Lower lobe of right lung (tissue), 2 donors: ENCODE data around the gene SEPTIN10. TPM values are rescaled to one million over a fixed set of nuclear protein-coding genes. Genes with fewer than 3 reads are reported as not detected.

Source experiments
- ATAC-seq, 2 donors: fragments of 200-7000 bp; cut with Tn5 transposase; one replicate each; pipeline ENCODE4 v1.9.1; 2020 to 2022; ENCODE audit warnings: mild to moderate bottlenecking in 2 of 2, moderate library complexity in 2 of 2
- DNase-seq: peaks from one replicate; pipeline ENCODE4 v3.0.0-alpha.2; 2020
- H3K27ac ChIP-seq: fragments of 200-600 bp; one replicate; pipeline ENCODE4 v1.8.0; 2022
- H3K27me3 ChIP-seq: fragments of 200-600 bp; one replicate; pipeline ENCODE4 v1.8.0; 2022; ENCODE audit warnings: low read depth
- H3K36me3 ChIP-seq: fragments of 200-600 bp; one replicate; pipeline ENCODE4 v1.8.0; 2022; ENCODE audit warnings: mild to moderate bottlenecking
- H3K4me1 ChIP-seq: fragments of 200-600 bp; one replicate; pipeline ENCODE4 v1.8.0; 2022
- H3K4me3 ChIP-seq: fragments of 200-600 bp; one replicate; pipeline ENCODE4 v1.8.0; 2022; ENCODE audit warnings: mild to moderate bottlenecking
- H3K9me3 ChIP-seq: fragments of 200-600 bp; one replicate; pipeline ENCODE4 v1.8.0; 2022
- intact Hi-C: fragments of 100-400 bp; cut with DNase I; formaldehyde crosslinking; loops from one replicate; pipeline ENCODE4 v1.11.0; 2022
- total RNA-seq: library from RNA; stranded (reverse); fragmentation: NEBNext Ultra II Directional; extraction: Animal tissue kit (Norgen Biotek cat#: 25700); gene quantifications from one replicate; pipeline ENCODE4 v1.2.1, GENCODE V29; 2021
- TF ChIP-seq, protein P1 (sequence below): fragments of 200-600 bp; IDR thresholded peaks from one replicate; pipeline ENCODE4 v1.8.0; 2022; ENCODE audit warnings: antibody characterized with exemption, mild to moderate bottlenecking
- donor health status: DM: no; HTN: yes; CAD: no; lungs with severe emphysema.

The SEPTIN10 gene
- total RNA-seq, 1 donor from 2014 or later = 86.9 TPM

DNA sequence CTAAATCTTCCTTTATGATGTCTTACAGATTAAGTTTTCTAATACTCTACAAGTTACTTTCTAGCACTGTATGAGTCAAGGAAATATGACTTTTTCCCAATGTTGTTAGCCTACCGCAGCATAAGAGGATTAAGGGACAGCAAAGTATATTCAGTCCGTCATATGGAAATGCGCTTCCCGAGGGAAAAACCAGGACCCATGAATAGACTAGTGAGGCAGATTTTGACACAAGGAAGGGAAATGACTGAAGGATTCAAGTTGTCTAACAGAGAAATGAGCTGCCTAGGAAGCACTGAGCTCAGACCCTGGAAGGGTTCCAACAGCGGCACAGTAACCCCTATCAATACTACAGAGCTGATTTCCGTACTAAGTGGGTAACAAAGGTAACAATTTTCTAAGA is 12.0 kb downstream of the SEPTIN10 start:
- TF ChIP-seq, protein P1, sequence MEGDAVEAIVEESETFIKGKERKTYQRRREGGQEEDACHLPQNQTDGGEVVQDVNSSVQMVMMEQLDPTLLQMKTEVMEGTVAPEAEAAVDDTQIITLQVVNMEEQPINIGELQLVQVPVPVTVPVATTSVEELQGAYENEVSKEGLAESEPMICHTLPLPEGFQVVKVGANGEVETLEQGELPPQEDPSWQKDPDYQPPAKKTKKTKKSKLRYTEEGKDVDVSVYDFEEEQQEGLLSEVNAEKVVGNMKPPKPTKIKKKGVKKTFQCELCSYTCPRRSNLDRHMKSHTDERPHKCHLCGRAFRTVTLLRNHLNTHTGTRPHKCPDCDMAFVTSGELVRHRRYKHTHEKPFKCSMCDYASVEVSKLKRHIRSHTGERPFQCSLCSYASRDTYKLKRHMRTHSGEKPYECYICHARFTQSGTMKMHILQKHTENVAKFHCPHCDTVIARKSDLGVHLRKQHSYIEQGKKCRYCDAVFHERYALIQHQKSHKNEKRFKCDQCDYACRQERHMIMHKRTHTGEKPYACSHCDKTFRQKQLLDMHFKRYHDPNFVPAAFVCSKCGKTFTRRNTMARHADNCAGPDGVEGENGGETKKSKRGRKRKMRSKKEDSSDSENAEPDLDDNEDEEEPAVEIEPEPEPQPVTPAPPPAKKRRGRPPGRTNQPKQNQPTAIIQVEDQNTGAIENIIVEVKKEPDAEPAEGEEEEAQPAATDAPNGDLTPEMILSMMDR = no peak
- intact Hi-C loops = no loop called here
- no peak for ATAC-seq

DNA sequence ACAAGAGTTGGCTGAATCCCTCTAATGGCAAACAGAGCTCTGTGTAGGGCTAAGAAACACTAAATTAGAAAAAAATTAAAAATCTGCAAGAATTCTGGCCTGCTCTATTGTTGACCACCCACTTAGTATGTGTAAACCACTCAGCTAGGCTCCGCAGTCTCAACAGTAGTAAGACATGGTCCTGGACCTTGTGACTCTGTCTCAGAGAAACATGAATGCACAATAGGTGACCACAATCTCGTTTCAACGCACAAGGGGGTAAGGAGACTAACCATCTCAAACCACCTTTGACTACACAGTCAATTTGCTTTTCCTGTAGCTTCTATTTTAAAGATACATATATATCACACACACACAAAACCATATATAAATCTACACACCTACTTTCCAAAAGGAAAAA is 16.5 kb downstream of the SEPTIN10 start:
- Histone ChIP-seq H3K4me3 (no peak overlapping the region), H3K9me3 (no peaks in the 10 kb centered on the region), H3K36me3 (peaks cover 11% of the 10 kb centered on the region), H3K27me3 (no peaks in the 10 kb centered on the region), H3K4me1 (no peaks in the 10 kb centered on the region), H3K27ac (no peak overlapping the region)
- TF ChIP-seq, protein P1 = no peak
- no peak for ATAC-seq
- no peak for DNase-seq
- intact Hi-C loops = no loop called here

More for the DNA sequence above, 12.0 kb downstream of the SEPTIN10 start:
- Histone ChIP-seq H3K27ac (no peak overlapping the region), H3K27me3 (no peaks in the 10 kb centered on the region), H3K36me3 (no peaks in the 10 kb centered on the region), H3K4me3 (no peak overlapping the region), H3K9me3 (no peaks in the 10 kb centered on the region), H3K4me1 (peaks cover 7% of the 10 kb centered on the region)
- DNase-seq = no peak

DNA sequence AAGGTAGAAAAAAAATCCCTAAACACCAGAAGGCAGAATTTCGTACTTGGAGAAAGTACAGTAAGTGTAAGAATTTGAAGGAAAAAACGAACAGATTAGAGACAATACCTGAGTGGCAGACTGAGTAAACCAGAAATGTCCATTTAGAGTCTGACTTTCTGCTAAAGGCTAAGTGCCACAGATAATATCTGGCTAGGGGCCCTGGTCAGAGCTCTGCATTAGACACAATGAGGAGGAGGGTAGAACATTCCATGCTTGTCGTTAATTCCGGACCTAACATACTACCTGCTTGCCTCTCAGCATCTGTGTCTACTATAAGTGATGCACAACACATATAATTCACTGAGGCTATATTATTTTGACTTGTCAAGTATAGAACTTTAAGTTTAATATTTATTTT is 18.1 kb downstream of the SEPTIN10 start:
- ATAC-seq (no peak), DNase-seq (no peak)
- no peak overlapping the region for H3K27ac ChIP-seq
- H3K27me3 ChIP-seq = no peaks in the 10 kb centered on the region
- H3K9me3 ChIP-seq = no peaks in the 10 kb centered on the region
- peaks cover 16% of the 10 kb centered on the region for H3K36me3 ChIP-seq
- no peak overlapping the region for H3K4me3 ChIP-seq
- TF ChIP-seq, protein P1 = no peak
- intact Hi-C loops = no loop called here
- H3K4me1 ChIP-seq = peaks cover 5% of the 10 kb centered on the region

DNA sequence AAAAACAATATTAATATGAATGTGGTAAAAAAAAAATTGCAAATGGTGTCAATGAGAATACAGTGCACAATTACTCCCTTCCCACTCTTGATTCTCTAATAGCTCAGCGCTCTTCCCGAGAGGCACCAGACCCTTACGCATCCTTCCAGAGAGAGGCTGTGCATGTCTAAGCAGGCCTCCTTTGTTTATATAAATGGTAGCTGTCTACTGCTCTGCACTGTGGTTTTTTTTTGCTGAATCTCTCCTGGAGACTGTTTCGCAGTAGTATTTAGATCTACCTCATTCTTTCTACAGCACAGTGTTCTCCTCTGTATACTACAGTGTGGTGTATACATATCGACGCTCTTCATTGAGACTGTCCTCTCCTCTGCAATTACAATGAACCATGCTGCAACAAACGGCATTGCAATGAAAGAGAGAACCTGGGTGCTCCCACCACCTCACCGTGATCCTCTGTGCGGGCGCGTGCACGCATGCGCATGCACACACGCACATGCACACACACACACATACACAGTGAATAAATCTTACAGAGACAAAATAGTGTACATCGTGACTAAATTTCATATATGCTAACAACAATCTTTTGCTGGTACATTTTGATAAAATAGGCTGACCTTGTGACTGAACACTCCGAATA is 19.4 kb downstream of the SEPTIN10 start:
- peaks cover 5% of the 10 kb centered on the region for H3K4me1 ChIP-seq
- ATAC-seq (no peak), DNase-seq (no peak)
- intact Hi-C loops = no loop called here
- no peak overlapping the region for H3K4me3 ChIP-seq
- H3K36me3 ChIP-seq = peaks cover 16% of the 10 kb centered on the region
- H3K27me3 ChIP-seq = no peaks in the 10 kb centered on the region
- no peaks in the 10 kb centered on the region for H3K9me3 ChIP-seq
- H3K27ac ChIP-seq = no peak overlapping the region
- TF ChIP-seq, protein P1 = no peak

DNA sequence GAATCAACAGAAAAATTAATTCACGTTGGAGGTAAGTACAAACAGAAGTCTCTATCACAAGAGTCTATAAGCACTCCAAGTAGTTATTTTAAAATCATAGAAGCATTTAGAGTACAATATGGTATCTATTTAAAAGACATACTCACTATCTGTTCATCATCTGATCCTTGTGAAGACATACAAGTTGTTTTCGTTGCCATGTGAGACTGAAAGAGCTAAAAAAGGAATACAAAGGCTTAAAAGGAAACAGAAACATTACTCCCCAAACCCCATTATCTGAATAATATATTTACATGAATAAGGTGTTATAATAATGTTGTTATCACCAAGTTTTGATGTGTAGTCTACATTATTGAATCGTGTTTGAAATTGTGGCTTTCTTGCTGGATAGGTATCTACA is 20.9 kb downstream of the SEPTIN10 start:
- Histone ChIP-seq H3K4me3 (no peak overlapping the region), H3K27me3 (no peaks in the 10 kb centered on the region), H3K27ac (no peak overlapping the region), H3K9me3 (no peaks in the 10 kb centered on the region), H3K36me3 (peaks cover 16% of the 10 kb centered on the region), H3K4me1 (peaks cover 5% of the 10 kb centered on the region)
- intact Hi-C loops = no loop called here
- DNase-seq = no peak
- TF ChIP-seq, protein P1 = no peak
- ATAC-seq = no peak
